Measurements from ENCODE around the gene RALGAPA1.
A peak's percentile ranks its signal among the peaks of the same experiment; 100 is the strongest.

DNA sequence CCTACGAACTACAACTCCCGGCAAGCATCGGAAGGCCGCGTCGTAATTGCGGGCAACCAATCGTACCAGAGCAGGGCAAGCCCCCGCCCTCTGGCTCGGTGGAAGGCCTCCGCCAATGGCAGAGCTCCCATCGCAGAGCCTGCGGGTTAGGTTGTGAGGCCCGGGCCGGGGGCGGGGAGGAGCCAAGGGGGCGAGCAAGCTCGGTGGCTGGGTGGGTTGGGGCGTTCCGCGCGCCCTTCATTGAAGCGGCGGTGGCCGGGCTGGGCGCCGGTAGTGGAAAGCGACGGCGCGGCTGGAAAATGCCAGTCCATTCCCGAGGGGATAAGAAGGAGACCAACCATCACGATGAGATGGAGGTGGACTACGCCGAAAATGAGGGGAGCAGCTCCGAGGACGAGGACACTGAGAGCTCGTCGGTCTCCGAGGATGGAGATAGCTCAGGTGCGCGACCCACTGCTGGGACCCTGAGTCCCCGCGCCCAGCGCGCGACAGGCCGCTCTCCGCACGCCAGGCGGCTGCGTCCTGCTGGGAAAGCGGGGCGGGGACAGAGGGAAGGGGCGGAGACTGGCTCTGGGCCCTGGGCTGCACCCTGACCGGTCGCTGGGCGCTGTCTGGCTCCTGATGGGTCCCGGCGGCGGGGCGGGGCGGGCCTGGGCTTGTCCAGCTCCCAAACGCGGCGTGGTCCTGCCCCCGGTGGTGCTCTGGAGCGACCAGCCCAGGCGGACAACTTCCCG, 17.3 kb upstream of the RALGAPA1 start, which contains the start of gene BRMS1L:
- TF ChIP-seq, protein P1, sequence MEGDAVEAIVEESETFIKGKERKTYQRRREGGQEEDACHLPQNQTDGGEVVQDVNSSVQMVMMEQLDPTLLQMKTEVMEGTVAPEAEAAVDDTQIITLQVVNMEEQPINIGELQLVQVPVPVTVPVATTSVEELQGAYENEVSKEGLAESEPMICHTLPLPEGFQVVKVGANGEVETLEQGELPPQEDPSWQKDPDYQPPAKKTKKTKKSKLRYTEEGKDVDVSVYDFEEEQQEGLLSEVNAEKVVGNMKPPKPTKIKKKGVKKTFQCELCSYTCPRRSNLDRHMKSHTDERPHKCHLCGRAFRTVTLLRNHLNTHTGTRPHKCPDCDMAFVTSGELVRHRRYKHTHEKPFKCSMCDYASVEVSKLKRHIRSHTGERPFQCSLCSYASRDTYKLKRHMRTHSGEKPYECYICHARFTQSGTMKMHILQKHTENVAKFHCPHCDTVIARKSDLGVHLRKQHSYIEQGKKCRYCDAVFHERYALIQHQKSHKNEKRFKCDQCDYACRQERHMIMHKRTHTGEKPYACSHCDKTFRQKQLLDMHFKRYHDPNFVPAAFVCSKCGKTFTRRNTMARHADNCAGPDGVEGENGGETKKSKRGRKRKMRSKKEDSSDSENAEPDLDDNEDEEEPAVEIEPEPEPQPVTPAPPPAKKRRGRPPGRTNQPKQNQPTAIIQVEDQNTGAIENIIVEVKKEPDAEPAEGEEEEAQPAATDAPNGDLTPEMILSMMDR (conservative IDR thresholded peaks at IDR 0.05; ENCODE audit: low read depth in 2 of 2): no peak
- TF ChIP-seq POLR2AphosphoS5 (IDR thresholded peaks at IDR 0.05; ENCODE audit: low read depth): peak; percentile 95
- peak; percentile 88 for TF ChIP-seq CREB1 (CRISPR knock-in tag; IDR thresholded peaks at IDR 0.05; ENCODE audit: low read depth)
- no peak for TF ChIP-seq EZH2 (IDR thresholded peaks at IDR 0.05; ENCODE audit: low read depth, unreplicated experiment)
- TF ChIP-seq, protein P2, sequence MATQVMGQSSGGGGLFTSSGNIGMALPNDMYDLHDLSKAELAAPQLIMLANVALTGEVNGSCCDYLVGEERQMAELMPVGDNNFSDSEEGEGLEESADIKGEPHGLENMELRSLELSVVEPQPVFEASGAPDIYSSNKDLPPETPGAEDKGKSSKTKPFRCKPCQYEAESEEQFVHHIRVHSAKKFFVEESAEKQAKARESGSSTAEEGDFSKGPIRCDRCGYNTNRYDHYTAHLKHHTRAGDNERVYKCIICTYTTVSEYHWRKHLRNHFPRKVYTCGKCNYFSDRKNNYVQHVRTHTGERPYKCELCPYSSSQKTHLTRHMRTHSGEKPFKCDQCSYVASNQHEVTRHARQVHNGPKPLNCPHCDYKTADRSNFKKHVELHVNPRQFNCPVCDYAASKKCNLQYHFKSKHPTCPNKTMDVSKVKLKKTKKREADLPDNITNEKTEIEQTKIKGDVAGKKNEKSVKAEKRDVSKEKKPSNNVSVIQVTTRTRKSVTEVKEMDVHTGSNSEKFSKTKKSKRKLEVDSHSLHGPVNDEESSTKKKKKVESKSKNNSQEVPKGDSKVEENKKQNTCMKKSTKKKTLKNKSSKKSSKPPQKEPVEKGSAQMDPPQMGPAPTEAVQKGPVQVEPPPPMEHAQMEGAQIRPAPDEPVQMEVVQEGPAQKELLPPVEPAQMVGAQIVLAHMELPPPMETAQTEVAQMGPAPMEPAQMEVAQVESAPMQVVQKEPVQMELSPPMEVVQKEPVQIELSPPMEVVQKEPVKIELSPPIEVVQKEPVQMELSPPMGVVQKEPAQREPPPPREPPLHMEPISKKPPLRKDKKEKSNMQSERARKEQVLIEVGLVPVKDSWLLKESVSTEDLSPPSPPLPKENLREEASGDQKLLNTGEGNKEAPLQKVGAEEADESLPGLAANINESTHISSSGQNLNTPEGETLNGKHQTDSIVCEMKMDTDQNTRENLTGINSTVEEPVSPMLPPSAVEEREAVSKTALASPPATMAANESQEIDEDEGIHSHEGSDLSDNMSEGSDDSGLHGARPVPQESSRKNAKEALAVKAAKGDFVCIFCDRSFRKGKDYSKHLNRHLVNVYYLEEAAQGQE (IDR thresholded peaks at IDR 0.05; ENCODE audit: unreplicated experiment): no peak
- no peak for TF ChIP-seq NANOG (IDR thresholded peaks at IDR 0.05; ENCODE audit: borderline replicate concordance)

Data from GM23338 (cell line).